NT2/D1 (cell line): ENCODE data around the gene ZNF655.

Experiments used
- SUZ12 ChIP-seq: IDR thresholded peaks from 2 replicates; pipeline ENCODE4 v1.6.1; 2011; ENCODE audit not compliant: insufficient read length, insufficient read depth; ENCODE audit errors: extremely low read depth
- YY1 ChIP-seq: IDR thresholded peaks from 2 replicates; pipeline ENCODE4 v1.6.1; 2011; ENCODE audit not compliant: insufficient read length, insufficient read depth

DNA sequence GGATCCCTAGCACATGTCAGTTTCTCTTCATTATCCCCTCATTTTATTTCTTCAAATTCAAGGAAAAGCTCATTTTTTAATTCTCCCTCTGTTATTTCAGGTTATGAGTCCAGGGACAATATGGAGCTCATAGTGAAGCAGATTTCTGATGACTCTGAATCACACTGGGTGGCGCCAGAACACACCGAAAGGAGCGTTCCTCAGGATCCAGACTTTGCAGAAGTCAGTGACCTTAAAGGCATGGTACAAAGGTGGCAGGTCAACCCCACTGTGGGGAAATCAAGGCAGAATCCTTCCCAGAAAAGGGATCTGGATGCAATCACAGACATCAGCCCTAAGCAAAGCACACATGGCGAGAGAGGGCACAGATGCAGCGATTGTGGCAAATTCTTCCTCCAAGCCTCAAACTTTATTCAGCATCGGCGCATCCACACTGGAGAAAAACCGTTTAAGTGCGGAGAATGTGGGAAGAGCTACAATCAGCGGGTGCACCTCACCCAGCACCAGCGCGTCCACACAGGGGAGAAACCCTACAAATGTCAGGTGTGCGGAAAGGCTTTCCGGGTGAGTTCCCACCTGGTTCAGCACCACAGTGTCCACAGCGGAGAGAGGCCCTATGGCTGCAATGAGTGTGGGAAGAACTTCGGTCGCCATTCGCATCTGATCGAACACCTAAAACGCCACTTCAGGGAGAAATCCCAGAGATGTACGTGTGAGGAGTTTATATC lies 32.6 kb upstream of the ZNF655 start:
- TF ChIP-seq YY1: no peak
- TF ChIP-seq SUZ12: no peak
